Neutrophil (primary cell): ENCODE measurements around the gene GCDH.
A peak's percentile ranks its signal among the peaks of the same experiment; 100 is the strongest.

Experiments
- H3K27ac ChIP-seq: fragments of 200-600 bp; sonication (generic); 2 replicates; pipeline ENCODE4 v1.5.1; 2016; ENCODE audit warnings: mild to moderate bottlenecking, moderate library complexity
- H3K27me3 ChIP-seq: fragments of 200-600 bp; sonication (generic); 2 replicates; pipeline ENCODE4 v1.6.0; 2016; ENCODE audit warnings: mild to moderate bottlenecking
- H3K36me3 ChIP-seq: fragments of 200-600 bp; sonication (generic); 2 replicates; pipeline ENCODE4 v1.5.1; 2017
- H3K4me1 ChIP-seq, 2 experiments: fragments of 200-600 bp in 1 of 2; sonication (generic) in 1 of 2; 1 replicate in 1 of 2; 2 replicates in 1 of 2; pipeline versions ENCODE4 v1.5.1 to v1.6.1; 2013 to 2016; ENCODE audit warnings: low read depth in 1 of 2, low read length in 1 of 2, mild to moderate bottlenecking in 1 of 2, moderate library complexity in 1 of 2; ENCODE audit not compliant: control insufficient read depth in 1 of 2, insufficient read depth in 1 of 2
- H3K4me3 ChIP-seq, 2 experiments: fragments of 200-600 bp in 1 of 2; sonication (generic) in 1 of 2; 1 replicate in 1 of 2; 2 replicates in 1 of 2; pipeline ENCODE4 v1.5.1; 2013 to 2016; ENCODE audit warnings: low read depth in 1 of 2, low read length in 1 of 2, mild to moderate bottlenecking in 1 of 2, moderate library complexity in 1 of 2
- H3K9me3 ChIP-seq: fragments of 200-600 bp; sonication (generic); 2 replicates; pipeline ENCODE4 v1.5.1; 2016
- CTCF ChIP-seq: fragments of 200-600 bp; sonication (generic); IDR thresholded peaks from 2 replicates; pipeline ENCODE4 v1.5.1; 2016; ENCODE audit warnings: antibody characterized with exemption

GCDH gene

GRCh38 chr19:12938779-12939601 lies 48.0 kb downstream of the GCDH start:
- Histone ChIP-seq H3K4me3 (peak overlapping the region; percentile 95 to 100), H3K27me3 (no peaks in the 10 kb centered on the region), H3K9me3 (no peaks in the 10 kb centered on the region), H3K36me3 (peaks cover 25% of the 10 kb centered on the region), H3K27ac (peak overlapping the region; percentile 82), H3K4me1 (peaks cover 48 to 49% of the 10 kb centered on the region in 2 experiments)
- TF ChIP-seq CTCF: peak; percentile 4

- no peak for TF ChIP-seq CTCF
- Histone ChIP-seq H3K4me1 (peaks cover 44 to 48% of the 10 kb centered on the region in 2 experiments), H3K9me3 (no peaks in the 10 kb centered on the region)
These were observed 49.0 kb downstream of the GCDH start for GRCh38 chr19:12939975-12940423.

GRCh38 chr19:12940897-12941296 lies 49.9 kb downstream of the GCDH start:
- H3K4me3 ChIP-seq: no peak overlapping the region
- no peak for TF ChIP-seq CTCF
- H3K27ac ChIP-seq: no peak overlapping the region
- H3K4me1 ChIP-seq: peaks cover 49 to 55% of the 10 kb centered on the region in 2 experiments
- H3K9me3 ChIP-seq: no peaks in the 10 kb centered on the region
- no peaks in the 10 kb centered on the region for H3K27me3 ChIP-seq
- peaks cover 25% of the 10 kb centered on the region for H3K36me3 ChIP-seq

More at GRCh38 chr19:12939975-12940423, 49.0 kb downstream of the GCDH start:
- Histone ChIP-seq H3K4me3 (peak overlapping the region in 1 of 2 experiments; percentile 95), H3K27me3 (no peaks in the 10 kb centered on the region), H3K27ac (no peak overlapping the region), H3K36me3 (peaks cover 25% of the 10 kb centered on the region)

GRCh38 chr19:12943437-12944044 lies 52.6 kb downstream of the GCDH start:
- peaks cover 36 to 43% of the 10 kb centered on the region in 2 experiments for H3K4me1 ChIP-seq
- no peaks in the 10 kb centered on the region for H3K27me3 ChIP-seq
- H3K4me3 ChIP-seq: no peak overlapping the region
- H3K27ac ChIP-seq: peak overlapping the region; percentile 51
- peaks cover 33% of the 10 kb centered on the region for H3K36me3 ChIP-seq
- no peaks in the 10 kb centered on the region for H3K9me3 ChIP-seq
- no peak for TF ChIP-seq CTCF

GRCh38 chr19:12944104-12944674 lies 53.2 kb downstream of the GCDH start:
- Histone ChIP-seq H3K9me3 (no peaks in the 10 kb centered on the region), H3K36me3 (peaks cover 39% of the 10 kb centered on the region), H3K4me1 (peaks cover 30 to 38% of the 10 kb centered on the region in 2 experiments), H3K27ac (peak overlapping the region; percentile 81), H3K27me3 (no peaks in the 10 kb centered on the region), H3K4me3 (no peak overlapping the region)
- no peak for TF ChIP-seq CTCF
